ENCODE measurements around the gene KRTAP10-4. TPM values are rescaled to one million over a fixed set of nuclear protein-coding genes. Genes with fewer than 3 reads are reported as not detected.
A peak's percentile ranks its signal among the peaks of the same experiment; 100 is the strongest.
"Not testable (repeated sequence)": the region's sequence is repeated elsewhere in the genome, so short reads cannot be mapped to it uniquely, and the experiment has no call there.

Gene KRTAP10-4
- total RNA-seq = not detected

DNA sequence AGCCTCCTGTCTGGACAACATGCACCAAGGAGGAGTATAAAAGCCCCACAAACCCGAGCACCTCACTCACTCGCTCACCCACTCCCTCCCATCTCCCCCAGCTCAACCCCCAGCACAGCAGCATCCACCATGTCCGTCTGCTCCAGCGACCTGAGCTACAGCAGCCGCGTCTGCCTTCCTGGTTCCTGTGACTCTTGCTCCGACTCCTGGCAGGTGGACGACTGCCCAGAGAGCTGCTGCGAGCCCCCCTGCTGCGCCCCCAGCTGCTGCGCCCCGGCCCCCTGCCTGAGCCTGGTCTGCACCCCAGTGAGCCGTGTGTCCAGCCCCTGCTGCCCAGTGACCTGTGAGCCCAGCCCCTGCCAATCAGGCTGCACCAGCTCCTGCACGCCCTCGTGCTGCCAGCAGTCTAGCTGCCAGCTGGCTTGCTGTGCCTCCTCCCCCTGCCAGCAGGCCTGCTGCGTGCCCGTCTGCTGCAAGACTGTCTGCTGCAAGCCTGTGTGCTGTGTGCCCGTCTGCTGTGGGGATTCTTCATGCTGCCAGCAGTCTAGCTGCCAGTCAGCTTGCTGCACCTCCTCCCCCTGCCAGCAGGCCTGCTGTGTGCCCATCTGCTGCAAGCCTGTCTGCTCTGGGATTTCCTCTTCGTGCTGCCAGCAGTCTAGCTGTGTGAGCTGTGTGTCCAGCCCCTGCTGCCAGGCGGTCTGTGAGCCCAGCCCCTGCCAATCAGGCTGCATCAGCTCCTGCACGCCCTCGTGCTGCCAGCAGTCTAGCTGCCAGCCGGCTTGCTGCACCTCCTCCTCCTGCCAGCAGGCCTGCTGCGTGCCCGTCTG is at the start of gene KRTAP10-4:
Gene KRTAP10-4 (plus strand): TSS at position 100 of the 827 bp plus-strand sequence. CDS start 30 bp downstream, at position 130.
- DNase-seq = not testable (repeated sequence)

- DNase-seq = no peak
Observed at GRCh38 chr21:44524414-44525371, 48.8 kb upstream of the KRTAP10-4 start.

DNA sequence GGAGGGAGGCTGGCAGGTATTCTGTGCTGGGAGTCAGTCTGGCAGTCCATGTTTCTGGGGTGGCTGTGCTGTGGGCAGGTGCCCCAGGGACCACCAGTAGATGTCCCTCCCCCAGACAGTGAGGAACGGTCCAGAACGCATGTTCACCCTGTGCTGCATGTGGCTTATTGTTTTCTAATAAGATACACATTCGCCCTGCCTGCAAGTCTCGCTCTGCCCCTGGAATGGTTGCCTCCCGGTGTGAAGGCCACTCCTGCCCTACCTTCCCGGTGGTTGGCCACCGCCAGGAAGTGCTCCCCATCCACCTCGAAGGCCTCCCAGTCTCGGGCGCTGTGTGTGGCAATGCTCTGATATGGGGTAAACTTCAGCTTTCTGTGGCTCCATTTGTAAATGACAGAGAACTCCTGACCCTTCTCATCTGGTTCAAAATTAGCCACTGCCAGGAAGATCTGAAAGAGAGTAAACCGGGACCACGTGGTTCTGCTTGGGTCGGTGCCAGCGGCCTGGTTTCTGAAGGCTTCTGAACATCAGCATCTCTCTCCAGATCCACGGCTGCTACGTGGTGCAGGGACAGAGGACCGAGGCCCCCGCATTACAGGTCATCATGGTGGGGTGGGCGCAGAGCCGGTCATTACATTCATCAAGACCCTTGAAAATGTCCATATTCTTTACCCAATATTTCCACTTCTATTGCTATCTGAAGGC is 48.0 kb upstream of the KRTAP10-4 start:
- no peak for DNase-seq

DNA sequence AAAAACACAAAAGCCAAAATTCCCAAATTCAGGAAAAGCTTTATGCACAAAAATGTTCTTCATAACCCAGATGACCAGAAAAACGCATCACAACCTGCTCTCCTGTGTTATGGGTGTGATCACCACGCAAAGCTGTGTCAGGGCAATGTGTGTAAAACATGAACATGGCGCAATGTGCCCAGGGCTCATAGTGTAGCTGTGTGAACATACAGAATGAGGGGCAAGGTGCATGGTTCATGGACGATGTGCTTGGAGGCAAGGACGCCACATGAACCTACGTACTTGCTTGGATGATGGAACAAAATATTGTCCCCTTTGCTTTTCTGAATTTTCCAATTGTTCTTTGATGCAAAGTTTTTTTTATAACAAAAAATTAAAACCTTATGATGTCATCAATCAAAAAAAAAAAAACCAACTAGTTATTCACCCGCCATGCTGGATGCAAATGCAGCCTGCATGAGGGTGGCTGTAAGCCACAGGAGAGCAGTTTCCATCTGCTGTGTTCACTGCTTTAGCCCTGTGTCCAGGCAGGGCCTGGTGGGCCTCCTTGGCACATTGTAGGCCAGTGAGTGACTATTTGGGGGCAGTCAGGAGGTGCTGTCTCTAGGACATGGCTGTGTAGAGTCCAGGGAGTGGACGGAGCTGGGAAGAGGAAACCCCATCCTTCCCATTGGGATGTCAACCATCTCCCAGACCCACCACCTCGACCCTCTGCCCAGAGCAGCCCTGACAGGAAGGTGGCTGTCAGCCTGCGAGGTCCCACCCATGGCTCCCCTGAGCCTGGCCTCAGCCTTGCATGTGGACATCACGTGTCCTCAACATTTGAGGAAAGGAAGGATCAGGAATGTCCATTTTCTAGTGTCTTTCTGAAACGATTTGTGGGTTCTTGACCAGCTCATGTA is 47.2 kb upstream of the KRTAP10-4 start:
- no peak for DNase-seq

- no peak for DNase-seq
Observed at GRCh38 chr21:44527156-44527982, 46.2 kb upstream of the KRTAP10-4 start.

DNA sequence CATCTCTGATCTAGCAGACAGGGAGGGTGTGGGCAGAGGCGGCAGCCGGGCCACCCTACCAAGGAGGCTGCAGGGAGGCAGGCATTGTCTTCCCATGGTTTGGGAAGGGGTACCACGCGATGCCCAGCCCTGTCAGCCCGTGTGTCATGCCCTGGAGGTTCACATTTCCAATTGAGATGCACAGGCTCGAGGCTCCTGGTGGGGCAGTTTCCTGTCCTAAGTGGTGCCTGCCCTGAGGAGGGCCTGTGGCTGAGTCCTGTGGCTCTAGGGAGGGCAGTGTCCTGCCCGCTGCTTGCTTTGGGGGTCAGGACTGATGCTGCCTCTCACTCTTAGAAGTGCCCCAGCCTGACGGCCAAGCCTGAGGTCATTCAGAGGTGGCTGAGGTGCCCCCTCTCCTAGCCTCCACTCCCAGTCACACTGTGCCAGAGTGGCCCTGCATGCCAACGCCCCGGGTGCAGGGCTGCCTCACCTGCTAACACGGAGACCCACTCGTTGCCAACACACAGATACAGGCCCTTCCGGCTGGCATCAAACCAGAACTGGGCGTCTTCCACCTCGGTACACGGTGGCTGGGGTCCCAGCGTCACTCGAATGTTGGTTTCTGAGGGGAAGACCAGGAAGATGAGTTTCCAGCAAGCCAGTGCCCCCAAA is 45.4 kb upstream of the KRTAP10-4 start:
- no peak for DNase-seq

- DNase-seq = no peak
Observed at GRCh38 chr21:44528634-44528995, 44.9 kb upstream of the KRTAP10-4 start.

GRCh38 chr21:44529011-44529421 is 44.5 kb upstream of the KRTAP10-4 start:
- DNase-seq = no peak

DNA sequence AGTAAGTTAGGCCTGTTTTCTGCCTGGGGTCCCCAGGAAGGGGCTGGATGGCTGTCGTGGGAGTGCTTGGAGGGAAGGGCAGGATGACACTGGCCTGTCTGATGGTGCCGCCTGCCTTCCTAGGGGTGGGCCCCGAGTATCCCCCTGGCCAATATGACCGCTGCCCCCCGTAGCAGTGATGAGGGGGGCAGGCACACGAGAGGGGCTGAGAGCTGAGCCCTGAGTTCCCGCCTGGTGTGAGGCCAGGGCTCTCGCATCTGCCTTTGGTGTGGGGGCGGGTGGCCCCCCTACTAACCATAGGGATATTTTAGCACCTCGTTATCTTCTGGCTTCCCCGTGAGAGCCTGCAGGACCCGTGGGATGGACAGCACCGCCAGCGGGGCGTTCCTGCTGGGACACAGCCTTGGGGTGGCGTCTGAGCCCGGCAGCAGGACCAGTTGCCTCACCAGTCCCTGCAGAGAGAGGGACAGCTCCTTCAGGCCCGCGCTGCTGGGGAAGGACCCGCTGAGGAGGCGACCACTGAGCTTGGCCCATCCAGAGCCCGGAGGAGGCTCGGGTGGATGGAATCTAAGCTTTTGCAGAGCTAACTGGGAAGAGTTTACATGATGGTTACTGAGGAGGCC is 43.9 kb upstream of the KRTAP10-4 start:
- DNase-seq = no peak

DNA sequence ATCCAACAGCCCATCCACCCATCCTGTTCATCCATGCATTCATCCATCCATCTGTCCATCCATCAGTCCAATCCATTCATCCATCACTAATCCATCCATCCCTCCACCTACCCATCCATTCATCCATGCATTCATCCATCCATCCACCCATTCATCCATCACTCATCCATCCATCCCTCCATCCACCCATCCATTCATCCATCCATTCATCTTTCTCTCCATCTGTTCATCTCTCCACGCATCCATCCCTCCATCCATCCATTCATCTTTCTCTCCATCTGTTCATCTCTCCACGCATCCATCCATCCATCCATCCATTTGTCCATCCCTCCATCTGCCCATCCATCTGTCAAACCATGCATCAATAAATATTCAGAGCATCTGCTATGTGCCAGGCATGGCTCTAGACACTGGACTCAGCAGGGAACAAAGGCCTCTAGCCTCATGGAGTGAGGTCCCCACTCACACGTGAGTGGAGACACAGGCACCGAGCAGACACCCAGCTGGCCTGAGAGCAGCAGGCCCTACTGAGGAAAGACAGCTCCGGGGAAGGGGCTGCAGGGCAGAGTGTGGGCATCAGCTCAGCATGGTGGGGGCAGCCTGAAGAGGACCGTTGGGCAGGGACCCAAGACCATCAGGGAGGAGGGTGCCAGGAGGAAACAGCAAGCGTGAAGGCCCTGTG is 43.2 kb upstream of the KRTAP10-4 start:
- no peak for DNase-seq

DNA sequence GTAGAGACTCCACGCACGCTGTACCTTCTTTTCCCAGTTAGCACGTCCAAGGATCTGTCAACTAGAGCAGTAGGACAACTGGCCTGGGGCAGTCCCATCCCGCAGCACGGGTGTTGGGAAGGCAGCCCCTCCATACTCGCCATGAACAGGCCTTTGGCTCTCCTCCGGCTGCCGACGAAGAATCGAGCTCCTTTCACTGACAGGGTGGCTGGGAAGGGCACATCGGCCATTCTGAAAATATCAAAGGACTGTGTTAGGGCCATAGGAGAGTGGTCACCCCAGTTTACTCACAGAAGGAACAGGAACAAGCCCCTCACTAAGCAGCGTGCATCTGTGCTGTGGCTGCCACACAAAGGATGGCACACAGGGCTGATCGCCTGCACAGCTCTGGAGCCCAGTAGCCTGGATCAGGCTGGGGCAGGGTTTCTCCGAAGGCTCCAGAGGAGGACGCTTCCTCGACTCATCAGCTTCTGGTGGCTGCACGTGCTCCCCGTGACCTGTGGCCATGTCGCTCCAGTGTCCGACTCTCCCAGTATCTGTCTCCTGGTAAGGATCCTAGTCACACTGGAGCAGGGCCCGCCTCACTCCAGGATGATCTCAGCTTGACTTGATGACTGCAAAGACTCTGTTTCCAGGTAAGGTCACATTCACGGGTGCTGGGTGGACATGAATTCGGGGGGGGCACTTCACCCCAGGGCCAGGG is 42.5 kb upstream of the KRTAP10-4 start:
- no peak for DNase-seq

- peak; percentile 79 for DNase-seq
Observed at GRCh38 chr21:44531606-44532564, 41.6 kb upstream of the KRTAP10-4 start.

GRCh38 chr21:44532712-44533111 is 40.8 kb upstream of the KRTAP10-4 start:
- DNase-seq = no peak

- DNase-seq = no peak
Observed at GRCh38 chr21:44533121-44533890, 40.2 kb upstream of the KRTAP10-4 start.

DNA sequence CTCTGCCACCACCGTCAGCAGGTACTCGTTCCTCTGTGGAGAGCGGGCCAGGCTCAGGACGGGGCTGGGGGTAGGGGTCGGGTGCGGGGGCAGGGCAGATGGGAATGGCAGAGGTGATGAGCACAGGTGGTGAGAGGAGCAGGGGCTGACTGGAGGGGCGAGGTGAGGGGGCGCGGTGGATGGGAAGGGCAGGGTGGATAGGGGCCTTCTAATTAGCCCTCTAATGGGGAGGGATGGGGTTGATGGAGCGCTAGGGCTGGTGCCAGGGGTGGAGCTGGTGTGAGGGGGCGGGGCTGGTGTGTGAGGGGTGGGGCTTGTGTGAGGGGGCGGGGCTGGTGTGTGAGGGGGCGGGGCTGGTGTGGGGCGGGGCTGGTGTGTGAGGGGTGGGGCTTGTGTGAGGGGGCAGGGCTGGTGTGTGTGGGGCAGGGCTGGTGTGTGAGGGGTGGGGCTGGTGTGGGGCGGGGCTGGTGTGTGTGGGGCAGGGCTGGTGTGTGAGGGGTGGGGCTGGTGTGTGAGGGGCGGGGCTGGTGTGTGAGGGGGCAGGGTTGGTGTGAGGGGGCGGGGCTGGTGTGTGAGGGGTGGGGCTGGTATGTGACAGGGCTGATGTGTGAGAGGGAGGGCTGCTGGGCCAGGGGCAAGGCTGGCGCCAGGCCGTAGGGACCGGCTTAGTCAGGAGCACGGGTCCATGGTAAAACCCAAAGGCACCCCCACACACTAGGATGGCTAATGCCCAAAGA is 39.5 kb upstream of the KRTAP10-4 start:
- DNase-seq = no peak

Data from tongue (tissue), 2 donors.